Nephron (organoid): ENCODE measurements around the gene COL17A1.

Experiments
- H3K27ac Mint-ChIP-seq, 3 experiments: 2 replicates each; pipeline ENCODE4 v1.8.0; 2020; ENCODE audit warnings: mixed read lengths in 3 of 3, mild to moderate bottlenecking in 2 of 3, moderate library complexity in 1 of 3
- H3K27me3 Mint-ChIP-seq: 2 replicates; pipeline ENCODE4 v1.8.0; 2021; ENCODE audit warnings: low read depth, mild to moderate bottlenecking, moderate library complexity, mixed read lengths
- H3K36me3 Mint-ChIP-seq: 2 replicates; pipeline ENCODE4 v1.8.0; 2020; ENCODE audit warnings: low read depth, mixed read lengths
- H3K4me1 Mint-ChIP-seq: 2 replicates; pipeline ENCODE4 v1.8.0; 2020; ENCODE audit warnings: mixed read lengths
- H3K4me3 Mint-ChIP-seq, 3 experiments: 2 replicates each; pipeline ENCODE4 v1.8.0; 2020; ENCODE audit warnings: mild to moderate bottlenecking in 3 of 3, mixed read lengths in 3 of 3, moderate library complexity in 2 of 3
- H3K9me3 Mint-ChIP-seq: 2 replicates; pipeline ENCODE4 v1.8.0; 2020; ENCODE audit warnings: mixed read lengths
- CTCF ChIP-seq, 3 experiments: fragments of 200-600 bp; sonication (generic); IDR thresholded peaks; one replicate each; pipeline ENCODE4 v1.5.0; 2021; ENCODE audit warnings: antibody characterized with exemption in 3 of 3; ENCODE audit not compliant: unreplicated experiment in 3 of 3

The COL17A1 gene

GRCh38 chr10:104041891-104042535 lies 43.7 kb downstream of the COL17A1 start:
- H3K27ac Mint-ChIP-seq = no peak overlapping the region
- H3K27me3 Mint-ChIP-seq = peaks cover 24% of the 10 kb centered on the region
- no peaks in the 10 kb centered on the region for H3K9me3 Mint-ChIP-seq
- H3K36me3 Mint-ChIP-seq = no peaks in the 10 kb centered on the region
- TF ChIP-seq CTCF (IDR thresholded peaks at IDR 0.05; ENCODE audit: unreplicated experiment in 3 of 3) = no peak
- no peaks in the 10 kb centered on the region for H3K4me1 Mint-ChIP-seq
- H3K4me3 Mint-ChIP-seq = no peak overlapping the region

DNA sequence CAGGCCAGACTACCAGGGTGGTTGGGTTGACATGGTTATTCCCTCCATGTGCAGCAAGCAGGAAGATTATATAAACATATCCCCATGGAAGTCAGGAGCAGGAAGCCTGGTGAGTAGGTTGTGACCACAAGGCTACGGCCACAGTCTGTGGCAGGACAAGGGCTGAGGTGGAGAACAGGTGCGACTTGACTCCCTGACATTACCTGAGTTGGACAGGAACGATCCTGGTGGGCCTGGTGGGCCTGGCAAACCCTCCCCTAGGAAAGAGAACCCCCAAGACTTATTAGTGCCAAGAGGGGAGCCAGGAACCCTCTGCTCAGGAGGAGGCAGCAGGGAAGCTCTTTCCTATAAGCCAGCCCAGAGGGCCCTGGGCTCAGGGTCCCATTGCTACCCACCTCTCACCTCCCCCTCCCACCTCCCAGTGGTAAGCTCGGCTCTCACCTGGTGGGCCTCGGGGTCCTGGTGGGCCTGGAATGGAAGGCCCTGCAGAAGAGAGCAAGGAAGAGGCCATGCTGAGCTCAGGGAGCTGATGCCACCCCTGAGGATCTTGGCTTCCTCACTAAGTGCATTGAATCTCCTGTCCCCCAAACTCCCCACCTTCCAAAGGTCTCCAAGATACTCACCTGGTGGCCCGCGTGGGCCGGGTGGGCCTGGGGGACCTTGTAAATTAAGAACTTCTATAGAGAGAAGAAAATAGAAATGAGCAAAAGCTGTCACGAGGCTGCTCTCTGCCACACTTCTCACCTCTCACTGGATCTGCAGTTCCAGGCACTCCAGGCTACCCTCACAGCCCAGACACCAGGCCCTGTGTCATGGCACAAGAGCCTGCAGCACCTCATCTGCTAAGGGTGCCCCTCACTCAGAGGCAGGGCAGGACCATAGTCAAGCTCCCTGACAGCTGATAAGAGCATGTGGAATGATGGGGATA lies 44.6 kb downstream of the COL17A1 start:
- Mint-ChIP-seq H3K4me3 (no peak overlapping the region), H3K9me3 (no peaks in the 10 kb centered on the region), H3K36me3 (no peaks in the 10 kb centered on the region), H3K4me1 (no peaks in the 10 kb centered on the region), H3K27me3 (peaks cover 24% of the 10 kb centered on the region), H3K27ac (no peak overlapping the region)
- TF ChIP-seq CTCF (IDR thresholded peaks at IDR 0.05; ENCODE audit: unreplicated experiment in 3 of 3) = no peak

GRCh38 chr10:104040382-104040781 lies 45.3 kb downstream of the COL17A1 start:
- no peaks in the 10 kb centered on the region for H3K36me3 Mint-ChIP-seq
- no peak for TF ChIP-seq CTCF (IDR thresholded peaks at IDR 0.05; ENCODE audit: unreplicated experiment in 3 of 3)
- H3K4me3 Mint-ChIP-seq = no peak overlapping the region
- no peaks in the 10 kb centered on the region for H3K4me1 Mint-ChIP-seq
- no peaks in the 10 kb centered on the region for H3K9me3 Mint-ChIP-seq
- H3K27me3 Mint-ChIP-seq = peaks cover 24% of the 10 kb centered on the region
- H3K27ac Mint-ChIP-seq = no peak overlapping the region

DNA sequence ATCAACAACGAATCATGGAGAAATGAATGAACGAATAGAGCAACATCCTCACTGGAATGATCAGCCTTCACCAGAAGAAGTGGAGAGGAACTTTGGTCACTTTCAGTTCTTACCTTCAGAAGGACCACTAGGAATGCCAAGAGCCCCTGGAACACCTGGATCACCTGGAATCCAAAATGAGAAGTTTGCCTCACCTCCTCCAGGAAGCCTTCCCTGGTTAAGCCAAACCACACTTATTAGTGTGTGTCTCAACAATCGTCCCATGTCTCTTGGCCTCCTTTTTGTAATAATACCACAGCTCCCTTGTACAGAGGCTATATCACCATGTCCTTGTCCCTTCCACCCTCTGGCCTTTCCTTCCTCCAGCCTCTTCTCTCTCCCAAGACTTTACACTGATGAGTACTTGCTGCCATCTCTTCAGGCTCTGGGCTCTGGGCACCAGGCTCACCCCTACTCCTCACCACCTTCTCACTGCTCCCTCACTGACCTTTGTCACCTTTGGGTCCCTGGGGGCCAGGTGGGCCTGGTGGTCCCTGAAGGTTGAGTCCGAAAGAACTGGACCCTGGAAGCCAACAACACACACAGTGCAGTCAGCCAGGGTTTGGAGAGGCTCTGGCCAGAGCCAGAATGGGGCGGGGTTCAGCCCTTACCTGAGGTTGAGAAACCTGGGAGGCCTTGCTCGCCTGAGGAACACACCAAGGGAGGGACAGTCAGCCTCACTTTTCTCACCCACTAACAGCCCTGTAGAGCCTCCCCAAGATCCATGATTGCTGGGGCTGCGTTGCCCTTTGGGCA lies 46.5 kb downstream of the COL17A1 start:
- H3K36me3 Mint-ChIP-seq = no peaks in the 10 kb centered on the region
- no peaks in the 10 kb centered on the region for H3K9me3 Mint-ChIP-seq
- H3K27ac Mint-ChIP-seq = no peak overlapping the region

GRCh38 chr10:104038537-104038936 lies 47.1 kb downstream of the COL17A1 start:
- Mint-ChIP-seq H3K9me3 (no peaks in the 10 kb centered on the region), H3K36me3 (no peaks in the 10 kb centered on the region), H3K27ac (peak overlapping the region in 1 of 3 experiments; percentile 53), H3K4me1 (no peaks in the 10 kb centered on the region), H3K27me3 (peaks cover 20% of the 10 kb centered on the region), H3K4me3 (no peak overlapping the region)
- no peak for TF ChIP-seq CTCF (IDR thresholded peaks at IDR 0.05; ENCODE audit: unreplicated experiment in 3 of 3)

More for the DNA sequence above, 46.5 kb downstream of the COL17A1 start:
- no peaks in the 10 kb centered on the region for H3K4me1 Mint-ChIP-seq
- TF ChIP-seq CTCF (IDR thresholded peaks at IDR 0.05; ENCODE audit: unreplicated experiment in 3 of 3) = no peak
- peaks cover 20% of the 10 kb centered on the region for H3K27me3 Mint-ChIP-seq
- H3K4me3 Mint-ChIP-seq = no peak overlapping the region
